A204.1 (cell line): Measurements from ENCODE around the gene AKR1C8.

Experiments
- FAIRE-seq: peaks from 2 replicates; lab custom pipeline; 2012; peaks lifted over from hg19 to GRCh38; lab: Jason Lieb, UNC

AKR1C8 gene

DNA sequence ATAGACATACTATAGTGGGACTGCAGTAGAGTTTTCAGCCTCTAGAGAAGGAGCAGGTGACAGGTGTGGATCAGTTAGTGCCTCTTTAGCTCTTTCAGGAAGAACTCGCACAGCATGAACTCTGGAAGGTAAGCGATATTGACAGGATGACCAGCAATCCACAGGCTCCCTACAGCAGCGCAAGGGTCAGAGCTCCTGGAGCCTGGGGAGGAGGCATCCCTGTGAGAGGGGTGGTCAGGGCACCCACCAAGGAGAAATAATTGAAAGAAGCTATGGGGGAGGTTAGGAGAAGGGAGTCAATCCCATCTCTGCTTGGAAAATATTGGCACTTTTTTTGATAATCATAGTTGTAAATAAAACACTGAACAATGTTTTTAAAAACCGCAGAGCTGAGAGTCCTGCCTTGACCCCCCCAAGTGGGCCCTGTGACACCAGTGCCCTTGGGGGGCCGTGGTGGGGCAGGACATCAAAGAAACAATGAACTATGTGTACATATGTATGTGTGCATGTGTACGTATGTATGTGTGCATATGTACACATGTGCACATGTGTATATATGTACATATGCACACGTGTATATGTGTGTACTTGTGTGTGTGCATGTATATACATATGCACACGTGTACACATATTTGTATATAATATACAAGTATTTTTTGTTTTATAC, 77.0 kb downstream of the AKR1C8 start:
- FAIRE-seq = no peak

DNA sequence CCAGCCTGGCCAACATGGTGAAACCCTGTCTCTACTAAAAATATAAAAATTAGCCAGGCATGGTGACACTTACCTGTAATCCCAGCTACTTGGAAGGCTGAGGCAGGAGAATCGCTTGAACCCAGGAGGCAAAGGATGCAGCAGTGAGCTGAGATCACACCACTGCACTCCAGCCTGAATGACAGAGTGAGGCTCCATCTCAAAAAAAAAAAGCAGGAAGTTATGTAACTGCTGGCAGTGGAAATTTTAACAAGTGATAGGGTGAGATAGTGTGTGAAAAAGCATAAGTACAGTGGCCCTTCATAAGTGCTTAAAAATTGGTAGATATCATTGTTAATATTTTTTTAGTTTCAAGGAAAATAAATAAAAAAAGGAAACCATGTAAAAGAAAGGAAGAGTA, 78.4 kb downstream of the AKR1C8 start:
- no peak for FAIRE-seq

DNA sequence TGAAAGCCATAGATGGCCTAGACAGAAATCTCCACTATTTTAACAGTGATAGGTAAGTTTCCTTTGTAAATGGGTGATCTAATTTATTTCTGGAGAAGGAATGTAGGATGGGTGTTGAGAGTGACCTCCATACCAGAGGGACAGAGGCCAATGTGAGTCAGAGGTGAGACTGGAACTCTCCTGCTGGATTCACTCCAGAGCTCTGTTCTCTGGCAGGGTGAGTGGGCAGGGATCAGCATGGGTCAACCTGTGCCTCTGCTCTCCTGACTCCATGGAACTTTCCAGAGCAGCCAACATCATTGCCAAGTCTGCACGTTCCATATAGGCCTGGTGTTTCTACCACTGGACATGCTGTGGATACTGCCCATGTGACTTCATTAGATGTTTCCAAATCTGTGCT, 79.3 kb downstream of the AKR1C8 start:
- FAIRE-seq = no peak
